Hippocampal formation (tissue), 2 donors: ENCODE results near the gene ESRP2.

Source experiments
- DNase-seq, 2 donors: peaks; one replicate each; lab custom pipeline; 2025; lab: John Stamatoyannopoulos, UW

The ESRP2 gene

DNA sequence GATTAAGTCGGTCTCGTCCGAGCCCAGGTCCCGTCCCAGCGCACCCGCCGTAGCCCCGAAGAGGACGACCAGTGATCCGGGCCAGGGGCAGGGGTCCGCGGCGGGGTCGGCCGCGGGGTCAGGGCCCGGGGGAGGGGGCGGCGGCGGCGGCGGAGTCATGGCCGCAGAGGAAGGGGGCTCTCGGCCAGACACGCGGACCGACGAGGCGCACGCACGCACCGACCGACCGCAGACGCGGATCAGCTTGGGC is at the start of gene ESRP2:
TSS of gene ESRP2 (minus strand) at position 241 of the 250 bp plus-strand sequence. CDS start at position 159, 82 bp downstream.
- no peak for DNase-seq

- no peak for DNase-seq
Observed at GRCh38 chr16:68285683-68286082, 49.8 kb upstream of the ESRP2 start.

- DNase-seq: no peak
Observed at GRCh38 chr16:68284847-68285246, 48.9 kb upstream of the ESRP2 start.

- DNase-seq: no peak
Observed at GRCh38 chr16:68283801-68284598, 48.1 kb upstream of the ESRP2 start.

DNA sequence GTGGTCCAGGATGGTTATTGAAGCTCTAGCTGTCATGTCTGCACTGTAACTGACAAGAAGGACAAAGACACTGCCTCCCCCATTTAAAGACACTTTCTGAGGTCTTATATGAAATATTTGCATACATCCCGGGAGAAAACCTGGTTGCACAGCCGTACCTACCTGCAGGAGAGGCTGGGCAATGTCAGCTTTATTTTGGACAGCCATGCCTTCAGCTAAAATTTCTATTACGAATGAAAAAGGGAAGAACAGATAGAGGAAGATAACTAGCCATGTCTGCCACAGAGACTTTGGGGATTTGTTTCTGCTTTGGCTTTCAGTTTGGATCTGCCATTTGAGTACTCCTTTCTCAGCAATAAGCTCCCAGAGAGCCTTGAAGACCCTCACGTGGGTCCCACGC is 47.4 kb upstream of the ESRP2 start:
- DNase-seq: no peak

- no peak for DNase-seq
Observed at GRCh38 chr16:68282064-68282452, 46.1 kb upstream of the ESRP2 start.

DNA sequence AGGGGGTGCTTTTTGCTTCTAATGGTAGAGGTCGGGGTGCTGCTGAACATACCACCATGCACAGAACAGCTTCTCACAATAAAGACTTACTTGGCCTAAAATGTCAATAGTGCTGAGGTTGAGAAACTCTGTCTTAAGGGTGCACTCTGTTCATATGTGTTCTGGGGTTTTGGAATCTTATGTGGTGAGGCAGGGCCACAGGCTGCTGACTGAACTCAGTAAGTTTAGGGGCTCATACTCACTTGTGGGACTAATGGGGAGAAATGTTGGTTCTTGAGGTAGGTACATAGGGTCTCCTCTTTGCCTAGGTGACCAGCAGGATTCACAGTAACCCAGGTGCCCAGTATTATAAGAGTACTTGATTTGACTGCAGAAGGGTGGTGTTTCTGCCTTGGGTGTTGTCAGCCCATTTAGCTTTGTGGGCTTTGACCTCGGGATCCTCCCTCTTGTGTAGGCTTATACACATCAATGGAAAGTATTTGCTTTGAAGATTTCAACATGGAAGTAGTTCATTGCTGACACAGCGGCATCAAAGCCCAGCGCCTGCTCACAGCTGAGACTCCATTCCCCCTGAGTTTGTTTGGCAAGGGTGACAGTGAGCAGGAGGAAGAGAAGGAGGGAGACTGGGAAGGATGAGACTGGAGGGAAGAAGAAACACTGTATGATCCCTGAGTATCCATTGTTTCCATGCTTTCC is 45.6 kb upstream of the ESRP2 start:
- DNase-seq: no peak

- no peak for DNase-seq
Observed at GRCh38 chr16:68279726-68280558, 44.0 kb upstream of the ESRP2 start.

GRCh38 chr16:68276223-68276622 is 40.3 kb upstream of the ESRP2 start:
- no peak for DNase-seq

DNA sequence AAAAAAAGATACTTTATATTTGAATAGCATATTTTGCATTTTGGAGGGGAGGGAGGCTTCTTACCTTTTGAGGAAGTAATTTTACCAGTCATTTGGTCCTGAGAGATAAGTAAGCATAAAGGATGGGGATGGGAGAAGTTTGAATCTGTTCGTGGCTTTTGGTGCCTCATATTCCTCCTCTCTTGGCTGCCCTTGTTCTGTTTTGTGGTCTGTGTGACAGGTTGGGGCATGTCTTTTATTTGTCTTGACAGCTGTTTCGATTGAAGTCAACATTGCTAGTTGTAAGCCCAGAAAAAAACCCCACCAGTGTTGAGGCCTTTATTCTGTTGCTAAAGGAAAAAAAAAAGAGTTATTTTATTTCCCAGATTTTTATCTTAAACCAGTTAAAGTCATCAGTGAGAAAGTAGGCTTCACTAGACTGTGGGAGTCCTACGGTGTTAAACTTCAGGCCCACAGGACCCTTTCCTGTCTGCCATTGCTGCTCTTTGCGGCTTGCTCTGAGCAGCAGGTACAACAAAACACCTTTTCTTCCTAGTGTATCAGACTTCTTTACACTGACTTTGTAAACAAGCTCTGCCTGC is 39.8 kb upstream of the ESRP2 start:
- DNase-seq: no peak

- DNase-seq: no peak
Observed at GRCh38 chr16:68274441-68274840, 38.5 kb upstream of the ESRP2 start.

GRCh38 chr16:68273896-68274295 is 38.0 kb upstream of the ESRP2 start:
- DNase-seq: no peak

- no peak for DNase-seq
Observed at GRCh38 chr16:68273459-68273858, 37.5 kb upstream of the ESRP2 start.

- no peak for DNase-seq
Observed at GRCh38 chr16:68272507-68273209, 36.7 kb upstream of the ESRP2 start.

- no peak for DNase-seq
Observed at GRCh38 chr16:68270353-68270752, 34.4 kb upstream of the ESRP2 start.

DNA sequence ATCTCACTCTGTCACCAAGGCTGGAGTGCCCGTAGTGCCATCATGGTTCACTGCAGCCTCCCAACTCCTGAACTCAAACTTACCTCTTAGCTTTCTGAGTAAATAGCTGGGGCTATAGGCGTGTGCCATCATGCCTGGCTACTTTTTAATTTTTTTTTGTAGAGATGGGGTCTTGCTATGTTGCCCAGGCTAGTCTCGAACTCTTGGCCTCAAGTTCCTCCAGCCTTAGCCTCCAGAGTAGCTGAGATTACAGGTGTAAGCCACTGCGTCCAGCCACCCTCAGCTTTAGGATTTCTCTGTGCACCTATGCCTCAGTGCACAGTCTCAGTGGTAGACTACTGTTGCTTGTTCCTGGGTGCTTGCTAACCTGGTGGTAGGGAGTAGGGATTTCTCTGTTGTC is 33.9 kb upstream of the ESRP2 start:
- no peak for DNase-seq

DNA sequence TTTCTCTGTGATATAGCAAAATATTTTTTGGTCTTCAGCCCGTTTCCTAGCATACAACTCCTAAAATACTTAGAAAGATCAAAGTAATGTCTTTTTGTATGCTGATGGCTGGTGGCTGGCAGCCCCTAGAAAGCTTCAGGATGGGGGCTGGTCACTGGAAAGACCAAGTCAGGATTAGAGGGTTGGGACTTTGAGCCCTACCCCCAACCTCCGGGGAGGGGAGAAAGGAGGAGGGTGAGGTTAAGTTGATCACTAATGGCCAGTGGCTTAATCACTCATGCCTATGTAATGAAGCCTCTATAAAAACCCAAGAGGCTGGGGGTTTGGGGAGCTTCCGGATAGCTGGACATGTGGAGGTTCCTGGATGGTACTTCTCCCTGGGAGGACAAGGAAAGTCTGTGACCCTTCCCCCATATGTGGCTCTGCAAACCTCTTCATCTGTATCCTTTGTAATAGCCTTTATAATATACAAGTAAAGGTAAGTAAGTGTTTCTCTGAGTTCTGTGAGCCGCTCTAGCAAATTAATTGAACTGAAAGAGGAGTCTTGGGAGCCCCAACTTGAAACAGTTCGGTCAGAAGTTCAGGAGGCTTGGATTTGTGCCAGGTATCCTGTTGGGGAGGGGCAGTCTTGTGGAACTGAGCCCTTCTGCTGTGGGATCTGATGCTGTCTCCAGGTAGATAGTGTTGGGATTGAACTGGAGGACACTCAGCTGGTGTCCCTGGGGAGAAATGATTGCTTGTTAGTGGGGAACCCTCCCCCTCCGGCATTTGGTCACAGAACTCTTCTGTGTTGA is 31.9 kb upstream of the ESRP2 start:
- DNase-seq: no peak

GRCh38 chr16:68265078-68265920 is 29.4 kb upstream of the ESRP2 start:
- no peak for DNase-seq

DNA sequence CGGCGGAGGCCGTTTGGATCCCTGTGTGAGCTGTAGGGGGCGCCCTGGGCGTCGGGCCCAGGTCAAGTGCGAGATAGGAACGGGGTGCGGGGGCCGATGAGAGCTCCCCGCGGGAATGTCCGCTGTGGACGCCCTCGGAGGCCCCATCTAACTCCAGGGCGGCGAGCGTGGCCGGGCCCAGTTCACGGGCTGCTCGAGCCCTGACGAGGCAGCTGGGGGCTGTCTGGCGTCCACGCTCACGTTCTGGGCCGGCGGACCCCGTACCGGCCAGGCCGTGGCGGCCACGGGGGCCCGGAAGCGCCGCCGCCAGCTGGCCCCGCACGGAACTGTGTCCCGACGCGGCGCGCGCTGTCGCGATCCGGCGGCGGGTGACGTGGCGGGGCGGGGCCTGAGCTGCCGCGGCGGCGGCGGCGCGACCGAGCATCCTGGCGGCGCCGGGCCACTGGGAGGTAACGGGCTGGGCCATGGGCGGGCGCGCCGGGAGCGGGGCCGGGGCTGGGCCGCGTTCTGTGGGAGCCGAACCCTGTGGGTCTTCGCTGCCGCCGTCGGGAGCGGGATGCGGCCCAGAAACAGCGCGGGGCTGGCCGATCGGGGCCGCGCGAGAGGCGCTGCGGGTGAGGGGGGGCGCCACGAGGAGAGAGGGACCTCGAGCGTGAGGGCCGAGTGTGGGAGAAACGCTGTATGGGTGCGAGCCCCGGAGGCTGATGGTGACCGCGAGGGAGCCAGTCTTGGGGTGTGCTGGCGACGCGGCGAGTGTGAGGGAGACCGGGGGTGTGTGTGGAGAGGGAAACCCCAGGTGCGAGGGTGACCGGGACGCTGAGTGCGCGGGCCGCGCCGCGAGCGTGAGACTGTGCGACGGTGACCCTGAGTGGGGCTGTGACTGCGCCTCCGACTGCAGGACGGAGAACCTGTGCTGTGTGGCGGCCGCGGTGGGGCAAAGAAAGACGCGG is 28.5 kb upstream of the ESRP2 start, which contains the start of gene SLC7A6:
TSS of gene SLC7A6 (plus strand) at position 399 of the 950 bp plus-strand sequence. CDS start 10,201 bp downstream, outside the sequence.
- DNase-seq: peak; percentile 43 to 60
